B cell (primary cell): Measurements from ENCODE around the gene GPR108.

Experiments used
- CTCF ChIP-seq: fragments of 200-600 bp; IDR thresholded peaks from one replicate; pipeline ENCODE4 v1.8.0; 2022; ENCODE audit warnings: antibody characterized with exemption, mild to moderate bottlenecking
- EZH2 ChIP-seq: IDR thresholded peaks from 2 replicates; pipeline ENCODE4 v1.6.1; 2012; ENCODE audit warnings: borderline replicate concordance, low read depth, mild to moderate bottlenecking, moderate library complexity, low read length; ENCODE audit not compliant: insufficient read depth, poor library complexity, severe bottlenecking

GRCh38 chr19:6693056-6693471, 44.3 kb downstream of the GPR108 start:
- TF ChIP-seq CTCF (no peak), EZH2 (no peak)
